Measurements from ENCODE around the gene SCAPER.

The SCAPER gene

GRCh38 chr15:76377751-76378150 is 527.4 kb downstream of the SCAPER start:
- no peak for DNase-seq (ENCODE audit: low read depth in 1 of 2, low spot score in 1 of 2)

DNA sequence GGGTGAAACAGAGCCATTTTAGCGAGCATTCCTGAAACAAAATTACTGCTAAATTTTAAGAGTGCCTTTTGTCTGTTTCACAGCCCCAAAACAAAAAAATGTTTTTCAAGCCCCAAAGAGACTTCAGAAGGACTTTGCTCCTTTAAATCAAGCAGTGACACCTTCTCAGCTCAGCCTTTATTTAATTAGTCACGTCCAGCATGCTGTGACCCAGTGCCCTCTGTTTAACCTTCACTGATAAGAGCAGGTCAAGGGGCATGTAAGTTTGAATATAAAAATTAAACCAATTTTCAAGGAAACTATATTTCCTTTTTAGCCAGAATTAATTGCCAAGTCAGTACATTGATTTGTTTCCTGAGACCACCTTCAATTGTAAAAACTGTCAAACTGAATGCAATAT is 527.9 kb downstream of the SCAPER start:
- DNase-seq (ENCODE audit: low read depth in 1 of 2, low spot score in 1 of 2): no peak

- DNase-seq (ENCODE audit: low read depth in 1 of 2, low spot score in 1 of 2): no peak
Observed at GRCh38 chr15:76376816-76377215, 528.3 kb downstream of the SCAPER start.

GRCh38 chr15:76376029-76376428 is 529.1 kb downstream of the SCAPER start:
- no peak for DNase-seq (ENCODE audit: low read depth in 1 of 2, low spot score in 1 of 2)

- no peak for DNase-seq (ENCODE audit: low read depth in 1 of 2, low spot score in 1 of 2)
Observed at GRCh38 chr15:76368122-76368621, 537.0 kb downstream of the SCAPER start.

- DNase-seq (ENCODE audit: low read depth in 1 of 2, low spot score in 1 of 2): no peak
Observed at GRCh38 chr15:76366714-76367113, 538.4 kb downstream of the SCAPER start.

DNA sequence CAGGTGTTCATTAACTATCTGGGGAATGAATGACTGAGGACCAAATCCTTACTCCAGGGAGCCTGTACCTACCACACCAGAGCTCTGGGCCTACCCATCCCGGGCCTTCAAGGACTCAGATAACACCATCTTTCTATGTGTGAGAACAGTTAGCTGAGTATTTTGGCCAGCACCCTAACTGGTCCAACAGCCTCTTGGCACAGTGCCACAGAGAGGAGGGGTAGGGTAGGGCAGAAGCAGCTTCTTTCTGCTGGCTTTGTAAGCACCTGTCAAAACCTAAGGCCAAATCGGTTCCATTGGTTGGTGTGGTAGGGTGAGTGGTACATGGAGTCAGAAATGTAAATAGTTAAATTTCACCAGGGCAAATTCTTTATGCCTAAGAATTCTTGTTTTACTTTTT is 541.9 kb downstream of the SCAPER start:
- DNase-seq (ENCODE audit: low read depth in 1 of 2, low spot score in 1 of 2): no peak

GRCh38 chr15:76360416-76360815 is 544.7 kb downstream of the SCAPER start:
- no peak for DNase-seq (ENCODE audit: low read depth in 1 of 2, low spot score in 1 of 2)

- no peak for DNase-seq (ENCODE audit: low read depth in 1 of 2, low spot score in 1 of 2)
Observed at GRCh38 chr15:76359152-76359551, 546.0 kb downstream of the SCAPER start.

DNA sequence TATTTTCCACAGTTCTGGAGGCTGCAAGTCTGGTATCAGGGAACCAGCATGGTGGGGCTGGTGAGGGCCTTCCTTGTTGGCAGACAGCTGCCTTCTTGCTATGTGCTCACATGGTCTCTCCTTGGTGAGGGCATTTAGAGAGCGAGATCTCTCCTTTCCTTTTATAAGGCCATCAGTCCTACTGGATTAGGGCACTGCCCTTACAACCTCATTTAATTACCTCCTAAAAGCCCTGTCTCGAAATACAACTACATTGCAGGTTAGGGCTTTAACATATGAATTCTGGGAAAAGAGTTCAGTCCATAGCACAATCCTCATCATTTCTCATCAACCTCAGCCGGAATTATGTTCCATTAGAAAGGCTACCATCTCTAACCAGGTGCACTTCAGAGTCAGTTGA is 546.7 kb downstream of the SCAPER start:
- DNase-seq (ENCODE audit: low read depth in 1 of 2, low spot score in 1 of 2): no peak

DNA sequence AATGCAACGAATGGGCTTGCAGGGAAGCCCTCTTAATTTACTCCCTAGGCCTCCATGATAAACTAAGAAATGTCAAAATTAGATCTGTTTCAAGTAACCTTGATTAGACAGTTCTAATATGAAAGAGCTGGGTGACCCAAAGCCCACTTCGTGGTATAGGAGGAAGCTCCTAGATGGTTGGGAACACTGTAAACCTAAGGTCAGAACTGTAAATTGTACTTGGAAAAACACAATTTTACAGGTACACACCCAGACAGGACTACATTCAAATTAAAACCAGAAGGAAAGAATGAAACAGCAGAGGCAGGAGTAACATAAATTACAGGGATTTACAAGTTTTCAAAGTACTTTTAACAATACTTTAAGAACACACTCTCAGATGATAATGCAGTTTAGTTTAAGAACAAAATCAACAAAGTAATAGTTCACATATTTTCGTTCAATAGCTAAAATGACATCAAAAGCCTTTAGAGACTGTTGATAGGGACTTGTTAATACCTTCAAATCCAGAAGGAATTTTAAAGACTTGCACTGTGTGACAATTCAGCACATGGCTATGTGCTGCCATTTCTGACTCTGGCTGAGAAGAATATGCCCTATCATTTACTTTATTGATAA is 550.2 kb downstream of the SCAPER start:
- no peak for DNase-seq (ENCODE audit: low read depth in 1 of 2, low spot score in 1 of 2)

DNA sequence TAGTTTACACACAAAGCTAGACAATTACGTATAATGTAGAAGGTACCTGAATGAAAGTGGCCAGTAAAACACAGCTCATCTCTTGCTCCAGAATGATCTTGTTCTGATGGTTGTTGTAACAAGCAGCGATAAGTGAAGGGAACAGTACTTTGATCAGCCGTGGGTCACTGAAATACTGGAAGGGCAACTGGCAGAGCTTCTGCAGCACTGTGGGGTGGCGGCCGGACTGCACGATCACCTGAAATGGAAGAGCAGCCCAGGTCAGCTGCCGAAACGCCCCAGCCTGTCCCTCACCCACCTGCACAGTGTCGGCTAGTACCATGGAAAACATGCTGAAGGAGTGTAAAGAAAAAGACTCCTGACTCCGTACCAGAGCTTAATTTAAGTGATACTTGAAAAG is 551.2 kb downstream of the SCAPER start:
- DNase-seq (ENCODE audit: low read depth in 1 of 2, low spot score in 1 of 2): no peak

GRCh38 chr15:76353023-76353577 is 552.0 kb downstream of the SCAPER start:
- DNase-seq (ENCODE audit: low read depth in 1 of 2, low spot score in 1 of 2): no peak

GRCh38 chr15:76349301-76350070 is 555.7 kb downstream of the SCAPER start:
- DNase-seq (ENCODE audit: low read depth in 1 of 2, low spot score in 1 of 2): no peak

DNA sequence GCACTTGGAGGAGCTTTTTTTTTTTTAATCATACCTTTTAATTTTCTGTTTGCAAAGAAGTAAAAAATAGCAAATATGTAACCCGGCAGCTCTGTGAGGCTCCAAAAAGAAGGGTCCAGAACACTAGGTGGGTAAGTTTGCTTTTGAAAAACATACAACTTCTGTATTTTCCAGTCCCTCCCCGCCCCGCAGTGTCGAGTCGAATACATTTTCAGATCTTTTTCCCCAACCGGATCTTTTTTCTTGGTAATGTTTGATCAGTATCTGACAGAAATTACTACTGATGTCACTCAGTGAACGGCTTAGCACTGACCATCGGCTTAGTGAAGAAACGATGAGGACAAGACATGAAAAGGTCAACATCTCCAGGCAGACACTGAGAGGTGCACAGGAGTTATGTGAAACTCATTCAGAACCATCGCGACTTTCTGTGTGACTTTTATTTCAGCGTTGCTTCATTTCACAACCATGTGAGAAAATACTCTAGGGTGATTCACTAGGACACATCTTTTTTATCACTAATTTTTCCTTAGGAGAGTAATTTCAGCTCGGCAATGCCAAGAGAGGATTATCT is 557.6 kb downstream of the SCAPER start:
- no peak for DNase-seq (ENCODE audit: low read depth in 1 of 2, low spot score in 1 of 2)

DNA sequence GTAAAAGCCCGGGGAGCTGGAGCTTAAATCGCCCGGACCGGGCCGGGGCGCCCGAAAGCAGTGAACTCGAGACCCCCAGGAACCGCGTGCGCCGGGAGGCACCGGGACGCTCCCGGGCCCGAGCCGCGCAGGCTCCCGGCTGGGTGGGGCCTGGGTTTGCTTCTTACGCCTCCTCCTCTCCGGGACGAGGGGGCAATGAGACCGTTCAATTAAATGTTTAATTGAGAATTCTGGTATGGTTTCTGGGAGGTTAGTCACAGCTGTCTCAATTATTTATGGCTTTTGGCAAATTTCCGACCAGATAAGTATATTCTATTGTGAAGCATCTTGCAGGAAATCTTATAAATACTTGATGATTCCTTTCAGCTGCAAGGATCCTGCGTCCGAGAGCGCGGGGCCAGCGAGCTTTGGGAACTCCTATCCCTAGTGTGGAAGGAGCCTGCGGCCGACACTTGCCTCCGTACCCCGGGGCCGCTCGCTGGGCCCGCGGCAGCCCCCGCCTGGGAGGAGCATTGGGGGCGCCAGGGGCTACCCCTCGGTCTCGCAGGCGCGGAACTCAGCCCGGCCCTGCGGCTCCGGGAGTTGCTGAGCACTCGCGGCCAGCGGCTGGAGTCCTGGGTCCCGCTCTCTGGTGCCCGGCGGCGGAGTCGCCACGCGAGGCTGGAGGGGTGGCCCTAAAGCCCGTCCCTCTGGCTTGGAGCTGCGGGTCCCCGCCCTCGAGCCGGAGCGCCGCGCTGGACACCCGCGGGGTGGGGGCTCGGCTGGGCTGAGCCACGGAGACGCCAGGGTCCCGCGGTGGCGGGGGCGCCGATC is 558.3 kb downstream of the SCAPER start:
- no peak for DNase-seq (ENCODE audit: low read depth in 1 of 2, low spot score in 1 of 2)

- DNase-seq (ENCODE audit: low read depth in 1 of 2, low spot score in 1 of 2): no peak
Observed at GRCh38 chr15:76345880-76346668, 559.1 kb downstream of the SCAPER start.

GRCh38 chr15:76345583-76345879 is 559.6 kb downstream of the SCAPER start:
- DNase-seq (ENCODE audit: low read depth in 1 of 2, low spot score in 1 of 2): no peak

DNA sequence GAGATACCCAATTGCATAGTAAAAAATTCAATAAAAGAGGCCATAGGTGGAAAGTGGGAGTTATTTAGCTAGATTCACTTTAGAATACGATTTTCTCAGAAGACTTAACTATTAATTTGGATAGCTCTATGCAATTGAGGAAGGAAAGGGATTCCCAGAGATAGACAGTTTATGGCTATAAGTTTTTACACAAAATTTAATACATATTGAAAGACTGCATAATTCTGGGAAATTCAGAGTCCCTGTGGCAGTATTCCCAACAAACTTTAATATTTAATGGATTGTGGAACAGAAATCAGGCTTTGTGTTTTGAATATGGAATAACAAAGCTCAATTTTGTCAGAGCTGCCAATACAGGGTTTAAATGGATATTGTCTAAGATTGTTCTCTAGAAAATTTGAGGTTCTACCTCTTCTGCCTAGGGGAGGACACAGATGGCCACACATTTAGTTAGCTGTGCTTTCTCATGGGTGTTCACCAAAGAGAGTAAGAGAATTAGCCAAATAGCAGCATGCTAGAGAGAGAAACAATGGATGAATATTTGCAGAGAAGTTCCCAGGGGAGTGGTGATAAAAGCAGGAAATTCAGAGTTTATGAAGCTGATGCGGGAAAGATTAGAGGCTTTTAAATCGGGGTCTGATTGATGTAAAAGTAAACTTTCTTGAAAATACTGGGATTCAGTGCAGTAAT is 560.1 kb downstream of the SCAPER start:
- DNase-seq (ENCODE audit: low read depth in 1 of 2, low spot score in 1 of 2): no peak
